GM12878 (cell line): ENCODE measurements around the gene ARID5B. TPM values are rescaled to one million over a fixed set of nuclear protein-coding genes. Genes with fewer than 3 reads are reported as not detected.
A peak's percentile ranks its signal among the peaks of the same experiment; 100 is the strongest.

Source experiments
- ASH2L ChIP-seq: fragments of 300-600, 200-600 bp; sonication (generic); IDR thresholded peaks from 2 replicates; pipeline ENCODE4 v1.6.1; 2017; ENCODE audit warnings: low read depth, mild to moderate bottlenecking, borderline replicate concordance
- BCL3 ChIP-seq: IDR thresholded peaks from 2 replicates; pipeline ENCODE4 v1.6.1; 2011; ENCODE audit warnings: borderline replicate concordance, low read depth, mild to moderate bottlenecking, moderate library complexity, low read length; ENCODE audit not compliant: insufficient read depth, poor library complexity, severe bottlenecking
- CEBPB ChIP-seq, 2 experiments: fragments of 150-350 bp in 1 of 2; IDR thresholded peaks; 2 replicates each; pipeline ENCODE4 v1.6.1; 2012 to 2014; ENCODE audit warnings: low read depth in 2 of 2, low read length in 2 of 2, borderline replicate concordance in 1 of 2, inconsistent platforms in 1 of 2
- CHD2 ChIP-seq: IDR thresholded peaks from 2 replicates; pipeline ENCODE4 v1.6.1; 2011; ENCODE audit warnings: low read depth, low read length, improper control_type of control experiment, borderline replicate concordance
- E2F8 ChIP-seq: fragments of 450-650 bp; IDR thresholded peaks from 2 replicates; pipeline ENCODE4 v1.6.1; 2018; ENCODE audit warnings: mild to moderate bottlenecking, low read depth, moderate library complexity; ENCODE audit not compliant: partially characterized antibody
- GABPA ChIP-seq: IDR thresholded peaks from 2 replicates; pipeline ENCODE4 v1.6.1; 2014; ENCODE audit warnings: antibody characterized with exemption, low read depth, mild to moderate bottlenecking, inconsistent platforms
- HCFC1 ChIP-seq: fragments of 150-350 bp; IDR thresholded peaks from 2 replicates; pipeline ENCODE4 v1.6.1; 2014; ENCODE audit warnings: low read length
- JUNB ChIP-seq: IDR thresholded peaks from 2 replicates; pipeline ENCODE4 v1.6.1; 2016; ENCODE audit warnings: antibody characterized with exemption, mild to moderate bottlenecking
- LARP7 ChIP-seq: fragments of 450-650 bp; IDR thresholded peaks from 2 replicates; pipeline ENCODE4 v1.6.1; 2017; ENCODE audit warnings: mild to moderate bottlenecking
- MAX ChIP-seq: IDR thresholded peaks from 2 replicates; pipeline ENCODE4 v1.6.1; 2012; ENCODE audit warnings: low read depth, low read length, improper control_type of control experiment
- MTA2 ChIP-seq: fragments of 450-650 bp; IDR thresholded peaks from 2 replicates; pipeline ENCODE4 v1.6.1; 2016; ENCODE audit warnings: low read depth, mild to moderate bottlenecking, moderate library complexity
- MXI1 ChIP-seq: fragments of 150-350 bp; IDR thresholded peaks from 2 replicates; pipeline ENCODE4 v1.6.1; 2011; ENCODE audit warnings: low read depth, mild to moderate bottlenecking, inconsistent platforms, low read length, improper control_type of control experiment
- NKRF ChIP-seq: fragments of 450-650 bp; conservative IDR thresholded peaks from 2 replicates; pipeline ENCODE4 v1.6.1; 2017; ENCODE audit warnings: mild to moderate bottlenecking, moderate library complexity
- NR2F1 ChIP-seq: fragments of 450-650 bp; conservative IDR thresholded peaks from 2 replicates; pipeline ENCODE4 v1.6.1; 2017; ENCODE audit warnings: mild to moderate bottlenecking
- NRF1 ChIP-seq: conservative IDR thresholded peaks from 2 replicates; pipeline ENCODE4 v1.6.1; 2011; ENCODE audit warnings: mild to moderate bottlenecking, low read depth, low read length, improper control_type of control experiment
- POU2F2 ChIP-seq: IDR thresholded peaks from 3 replicates; pipeline ENCODE4 v1.6.1; 2011; ENCODE audit warnings: low read depth, mild to moderate bottlenecking, low read length, borderline replicate concordance
- RB1 ChIP-seq: fragments of 450-650 bp; formaldehyde crosslinking; IDR thresholded peaks from 2 replicates; pipeline ENCODE4 v1.6.1; 2017; ENCODE audit warnings: mild to moderate bottlenecking, borderline replicate concordance
- REST ChIP-seq: IDR thresholded peaks from 2 replicates; pipeline ENCODE4 v1.6.1; 2012; ENCODE audit warnings: mild to moderate bottlenecking, low read depth, low read length
- SP1 ChIP-seq: IDR thresholded peaks from one replicate; pipeline ENCODE4 v1.6.1; 2011; ENCODE audit warnings: low read depth, low read length
- SPI1 ChIP-seq: IDR thresholded peaks from 2 replicates; pipeline ENCODE4 v1.6.1; 2011; ENCODE audit warnings: low read depth, mild to moderate bottlenecking, low read length, moderate library complexity, borderline replicate concordance; ENCODE audit not compliant: insufficient read depth
- TARDBP ChIP-seq: IDR thresholded peaks from 2 replicates; pipeline ENCODE4 v1.6.1; 2016; ENCODE audit warnings: borderline replicate concordance
- polyA plus RNA-seq, 11 experiments: library from polyadenylated mRNA; depleted of rRNA in 4 of 11; unstranded in 6 of 11; stranded (reverse) in 5 of 11; fragments of >200 nt; fragmentation: Nextera tagmentation in 4 of 11; fragmentation: Illumina TruSeq in 1 of 11; extraction: Ambion mirVana in 4 of 11; extraction: Trizol in 1 of 11; gene quantifications; 1 replicate in 1 of 11; 2 replicates in 10 of 11; pipeline versions ENCODE4 v1.2.1 to v1.2.3, GENCODE V29; 2011 to 2016; ENCODE audit warnings: inconsistent platforms in 2 of 11, missing spikeins in 2 of 11, low read depth in 1 of 11
- total RNA-seq, 4 experiments: library from RNA; depleted of rRNA in 3 of 4; stranded (reverse); fragments of >200 nt in 3 of 4; fragmentation: Illumina TruSeq in 1 of 4; extraction: Trizol in 1 of 4; gene quantifications; 2 replicates each; pipeline versions ENCODE4 v1.2.1 to v1.2.3, GENCODE V29; 2013 to 2021

The ARID5B gene
- total and polyA plus RNA-seq, 10 of the 15 experiments (the other 5 are each of a cell fraction or from before 2014, with no cell fraction given): 2.7 to 8.5 (median 6.1) TPM

- TF ChIP-seq MAX (no peak), POU2F2 (peak; percentile 58; the same call in 1 of the 3 replicates), HCFC1 (no peak), CHD2 (peak; percentile 62; the same call in 1 of the 2 replicates), TARDBP (no peak), JUNB (peak; percentile 94), ASH2L (no peak), BCL3 (peak; percentile 69), NRF1 (no peak), E2F8 (no peak), SP1 (peak; percentile 42), CEBPB (IDR thresholded peaks at IDR 0.05; ENCODE audit: borderline replicate concordance in 1 of 2, low read depth in 2 of 2, low read length in 2 of 2) (peak in 1 of 2 experiments; percentile 54; a peak in 1 of 4 replicates), MXI1 (no peak), GABPA (peak; percentile 80), MTA2 (peak; percentile 90), SPI1 (no peak), NKRF (no peak), LARP7 (no peak), REST (no peak), NR2F1 (0 out of 2 replicates have a peak, but pooled peaks have one; percentile 14), RB1 (no peak)
Measured at GRCh38 chr10:61987951-61988379, 86.5 kb downstream of the ARID5B start (continued).
